ENCODE results near the gene ZBTB17.

DNA sequence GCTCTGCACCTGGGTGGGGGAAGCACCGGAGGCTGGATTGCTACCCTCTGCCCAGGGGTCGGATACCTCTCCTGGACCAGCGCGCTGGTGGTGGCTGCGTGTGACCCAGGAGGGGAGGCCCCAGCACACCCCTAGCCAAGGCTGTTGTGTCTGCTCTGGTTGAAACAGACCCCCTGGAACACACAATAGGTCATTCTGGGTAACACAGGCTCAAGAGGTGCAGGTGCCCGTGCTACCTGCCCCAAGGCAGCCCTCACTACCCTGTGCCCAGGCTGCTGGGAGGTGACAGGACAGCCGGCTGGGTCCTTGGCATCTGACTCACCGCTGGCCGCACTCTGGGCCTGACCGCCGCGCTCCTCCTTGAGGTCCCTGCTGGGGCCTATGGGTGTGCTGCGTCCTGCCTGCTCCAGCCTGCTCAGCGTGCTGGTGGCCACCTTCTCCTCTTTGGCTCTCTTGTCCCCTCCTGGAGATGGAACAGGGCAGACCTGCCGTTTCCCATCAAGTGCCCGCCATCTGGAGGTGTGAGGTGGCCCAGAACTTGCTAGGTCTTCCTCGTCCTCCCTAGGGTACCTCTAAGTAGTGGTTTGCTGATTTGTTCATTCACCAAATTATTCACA lies 30.0 kb downstream of the ZBTB17 start:
- TF ChIP-seq EP300 (IDR thresholded peaks at IDR 0.05) (no peak), POLR2A (IDR thresholded peaks at IDR 0.05) (no peak)
- TF ChIP-seq, protein P1, sequence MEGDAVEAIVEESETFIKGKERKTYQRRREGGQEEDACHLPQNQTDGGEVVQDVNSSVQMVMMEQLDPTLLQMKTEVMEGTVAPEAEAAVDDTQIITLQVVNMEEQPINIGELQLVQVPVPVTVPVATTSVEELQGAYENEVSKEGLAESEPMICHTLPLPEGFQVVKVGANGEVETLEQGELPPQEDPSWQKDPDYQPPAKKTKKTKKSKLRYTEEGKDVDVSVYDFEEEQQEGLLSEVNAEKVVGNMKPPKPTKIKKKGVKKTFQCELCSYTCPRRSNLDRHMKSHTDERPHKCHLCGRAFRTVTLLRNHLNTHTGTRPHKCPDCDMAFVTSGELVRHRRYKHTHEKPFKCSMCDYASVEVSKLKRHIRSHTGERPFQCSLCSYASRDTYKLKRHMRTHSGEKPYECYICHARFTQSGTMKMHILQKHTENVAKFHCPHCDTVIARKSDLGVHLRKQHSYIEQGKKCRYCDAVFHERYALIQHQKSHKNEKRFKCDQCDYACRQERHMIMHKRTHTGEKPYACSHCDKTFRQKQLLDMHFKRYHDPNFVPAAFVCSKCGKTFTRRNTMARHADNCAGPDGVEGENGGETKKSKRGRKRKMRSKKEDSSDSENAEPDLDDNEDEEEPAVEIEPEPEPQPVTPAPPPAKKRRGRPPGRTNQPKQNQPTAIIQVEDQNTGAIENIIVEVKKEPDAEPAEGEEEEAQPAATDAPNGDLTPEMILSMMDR (IDR thresholded peaks at IDR 0.05), result no peak
